Tibial nerve (tissue), 4 donors: ENCODE data around the gene URI1. TPM values are rescaled to one million over a fixed set of nuclear protein-coding genes. Genes with fewer than 3 reads are reported as not detected.
"Not testable (repeated sequence)": the region's sequence is repeated elsewhere in the genome, so short reads cannot be mapped to it uniquely, and the experiment has no call there.

Experiments
- DNase-seq, 2 donors: peaks; one replicate each; pipeline ENCODE4 v3.0.0-alpha.2; 2019; ENCODE audit warnings: low spot score in 2 of 2
- H3K27ac ChIP-seq, 4 donors: fragments of 200-600 bp; sonication (generic) in 3 of 4; one replicate each; pipeline ENCODE4 v1.5.1; 2017 to 2019; ENCODE audit warnings: mild to moderate bottlenecking in 1 of 4
- H3K27me3 ChIP-seq, 2 donors: fragments of 200-600 bp; sonication (generic) in 1 of 2; one replicate each; pipeline versions ENCODE4 v1.5.1 to v1.6.0; 2017 to 2019
- H3K36me3 ChIP-seq, 3 donors: fragments of 200-600 bp; sonication (generic); one replicate each; pipeline ENCODE4 v1.5.1; 2018 to 2019
- H3K4me1 ChIP-seq, 4 donors: fragments of 200-600 bp; sonication (generic) in 3 of 4; one replicate each; pipeline ENCODE4 v1.5.1; 2017 to 2019
- H3K4me3 ChIP-seq, 4 donors: fragments of 200-600 bp; sonication (generic) in 3 of 4; one replicate each; pipeline ENCODE4 v1.5.1; 2017 to 2019; ENCODE audit warnings: mild to moderate bottlenecking in 1 of 4, moderate library complexity in 1 of 4
- H3K9me3 ChIP-seq, 4 donors: fragments of 200-600 bp; sonication (generic) in 3 of 4; one replicate each; pipeline ENCODE4 v1.5.1; 2017 to 2019
- CTCF ChIP-seq, 5 experiments: fragments of 200-600 bp in 3 of 5; fragments of 450-650 bp in 2 of 5; sonication (generic) in 3 of 5; IDR thresholded peaks; one replicate each; pipeline ENCODE4 v1.5.1; 2016 to 2019; ENCODE audit warnings: antibody characterized with exemption in 5 of 5, mild to moderate bottlenecking in 3 of 5, moderate library complexity in 2 of 5
- EP300 ChIP-seq, 2 donors: sonication (generic); formaldehyde crosslinking; IDR thresholded peaks; one replicate each; pipeline ENCODE4 v1.6.1; 2017; ENCODE audit warnings: antibody characterized with exemption in 2 of 2, mild to moderate bottlenecking in 1 of 2
- POLR2A ChIP-seq, 2 donors: fragments of 450-650 bp; IDR thresholded peaks; one replicate each; pipeline ENCODE4 v1.6.1; 2017; ENCODE audit warnings: antibody characterized with exemption in 2 of 2, mild to moderate bottlenecking in 2 of 2, moderate library complexity in 2 of 2
- WGBS, 2 donors: methylation state at CpG; one replicate each; pipeline ENCODE4 v1.1.5; 2018; 5-methylcytosine and 5-hydroxymethylcytosine counted together
- total RNA-seq, 4 donors: library from RNA; depleted of rRNA; stranded (reverse); fragments of >200 nt; gene quantifications; one replicate each; pipeline ENCODE4 v1.1.0, GENCODE V29; 2016

The URI1 gene
- total RNA-seq, 4 donors from 2014 or later = 43.8 to 67.8 (median 59.1) TPM

- no peak overlapping the region for H3K4me3 ChIP-seq
- H3K9me3 ChIP-seq = peaks cover 0 to 21% (median 0%) of the 10 kb centered on the region in 4 donors
- TF ChIP-seq EP300 (IDR thresholded peaks at IDR 0.05) (no peak), CTCF (IDR thresholded peaks at IDR 0.05) (no peak), POLR2A (IDR thresholded peaks at IDR 0.05) (no peak)
- 97 to 98% methylated on average over 1 of the region's 1 CpG for WGBS, 2 donors
- DNase-seq = no peak
- no peaks in the 10 kb centered on the region for H3K27me3 ChIP-seq
- peaks cover 0 to 93% (median 0%) of the 10 kb centered on the region in 3 donors for H3K36me3 ChIP-seq
- no peak overlapping the region for H3K27ac ChIP-seq
- H3K4me1 ChIP-seq = no peaks in the 10 kb centered on the region
These were observed 92.3 kb downstream of the URI1 start for GRCh38 chr19:30034321-30034720.

GRCh38 chr19:30036154-30037129 is 94.4 kb downstream of the URI1 start:
- Histone ChIP-seq H3K36me3 (peaks cover 0 to 76% (median 0%) of the 10 kb centered on the region in 3 donors), H3K27ac (no peak overlapping the region), H3K27me3 (no peaks in the 10 kb centered on the region), H3K9me3 (peaks cover 0 to 21% (median 0%) of the 10 kb centered on the region in 4 donors), H3K4me1 (no peaks in the 10 kb centered on the region), H3K4me3 (no peak overlapping the region)
- no peak for TF ChIP-seq CTCF (IDR thresholded peaks at IDR 0.05)
- TF ChIP-seq EP300 (IDR thresholded peaks at IDR 0.05) = no peak
- TF ChIP-seq POLR2A (IDR thresholded peaks at IDR 0.05) = no peak
- WGBS, 2 donors = 64 to 75% methylated on average over 8 of the region's 8 CpGs
- DNase-seq = no peak

- no peak for DNase-seq
- peaks cover 0 to 62% (median 0%) of the 10 kb centered on the region in 3 donors for H3K36me3 ChIP-seq
- no peaks in the 10 kb centered on the region for H3K4me1 ChIP-seq
- H3K27me3 ChIP-seq = no peaks in the 10 kb centered on the region
- no peak overlapping the region for H3K27ac ChIP-seq
- WGBS, 2 donors = 97 to 98% methylated on average over 5 of the region's 5 CpGs
- TF ChIP-seq CTCF (IDR thresholded peaks at IDR 0.05) = no peak
- H3K9me3 ChIP-seq = peaks cover 0 to 21% (median 0%) of the 10 kb centered on the region in 4 donors
- no peak overlapping the region for H3K4me3 ChIP-seq
These were observed 95.8 kb downstream of the URI1 start for GRCh38 chr19:30037835-30038234.

GRCh38 chr19:30041931-30042330 is 99.9 kb downstream of the URI1 start:
- WGBS, 2 donors = 68 to 77% methylated on average over 6 of the region's 6 CpGs
- DNase-seq, H3K27me3 ChIP-seq, H3K4me3 ChIP-seq, H3K27ac ChIP-seq, H3K4me1 ChIP-seq: not testable (repeated sequence)
- Histone ChIP-seq H3K36me3 (peaks cover 0 to 25% (median 0%) of the 10 kb centered on the region in 3 donors), H3K9me3 (peaks cover 0 to 17% (median 0%) of the 10 kb centered on the region in 4 donors)

- H3K4me3 ChIP-seq, H3K27me3 ChIP-seq, DNase-seq, H3K27ac ChIP-seq, H3K4me1 ChIP-seq: not testable (repeated sequence)
- peaks cover 0 to 15% (median 0%) of the 10 kb centered on the region in 3 donors for H3K36me3 ChIP-seq
- peaks cover 0 to 10% (median 0%) of the 10 kb centered on the region in 4 donors for H3K9me3 ChIP-seq
These were observed 101.0 kb downstream of the URI1 start for GRCh38 chr19:30043008-30043407.
